GM18505 (cell line): Measurements from ENCODE around the gene TGOLN2.
"Not testable (repeated sequence)": the region's sequence is repeated elsewhere in the genome, so short reads cannot be mapped to it uniquely, and the experiment has no call there.

ENCODE experiments used
- ATAC-seq: cut with Tn5 transposase; IDR thresholded peaks from one replicate; pipeline ENCODE4 v1.9.1; 2021; ENCODE audit not compliant: unreplicated experiment
- POLR2A ChIP-seq: IDR thresholded peaks from 4 replicates; pipeline ENCODE4 v1.6.1; 2011; ENCODE audit warnings: borderline replicate concordance; ENCODE audit not compliant: insufficient read depth, insufficient read length; ENCODE audit errors: extremely low read depth

TGOLN2 gene

GRCh38 chr2:85327160-85327821 lies 498 bp downstream of the TGOLN2 start:
- no peak for TF ChIP-seq POLR2A
- no peak for ATAC-seq

- TF ChIP-seq POLR2A, result peak; percentile 27
- no peak for ATAC-seq
Observed at GRCh38 chr2:85326406-85327159, 1.2 kb downstream of the TGOLN2 start.

GRCh38 chr2:85325466-85325811 lies 2.4 kb downstream of the TGOLN2 start:
- no peak for TF ChIP-seq POLR2A
- no peak for ATAC-seq

GRCh38 chr2:85324639-85325465 lies 2.9 kb downstream of the TGOLN2 start:
- ATAC-seq, result no peak
- no peak for TF ChIP-seq POLR2A

GRCh38 chr2:85323988-85324367 lies 3.8 kb downstream of the TGOLN2 start:
- ATAC-seq, result not testable (repeated sequence)

GRCh38 chr2:85323351-85323987 lies 4.3 kb downstream of the TGOLN2 start:
- no peak for TF ChIP-seq POLR2A
- no peak for ATAC-seq

GRCh38 chr2:85319796-85320195 lies 8.0 kb downstream of the TGOLN2 start:
- no peak for TF ChIP-seq POLR2A
- no peak for ATAC-seq

GRCh38 chr2:85318222-85319074 lies 9.3 kb downstream of the TGOLN2 start:
- no peak for ATAC-seq
- no peak for TF ChIP-seq POLR2A

GRCh38 chr2:85315921-85316320 lies 11.9 kb downstream of the TGOLN2 start:
- ATAC-seq, result not testable (repeated sequence)

- TF ChIP-seq POLR2A, result no peak
- ATAC-seq, result no peak
Observed at GRCh38 chr2:85314884-85315242, 12.9 kb downstream of the TGOLN2 start.

GRCh38 chr2:85312404-85312803 lies 15.4 kb downstream of the TGOLN2 start:
- ATAC-seq, result no peak
- no peak for TF ChIP-seq POLR2A

GRCh38 chr2:85310330-85310729 lies 17.5 kb downstream of the TGOLN2 start:
- ATAC-seq, result no peak
- no peak for TF ChIP-seq POLR2A
